ENCODE data around the gene DCHS1. TPM values are rescaled to one million over a fixed set of nuclear protein-coding genes. Genes with fewer than 3 reads are reported as not detected.
A peak's percentile ranks its signal among the peaks of the same experiment; 100 is the strongest.

Gene DCHS1
- total RNA-seq, 4 donors from 2014 or later = 22.2 to 59.8 (median 37.8) TPM

DNA sequence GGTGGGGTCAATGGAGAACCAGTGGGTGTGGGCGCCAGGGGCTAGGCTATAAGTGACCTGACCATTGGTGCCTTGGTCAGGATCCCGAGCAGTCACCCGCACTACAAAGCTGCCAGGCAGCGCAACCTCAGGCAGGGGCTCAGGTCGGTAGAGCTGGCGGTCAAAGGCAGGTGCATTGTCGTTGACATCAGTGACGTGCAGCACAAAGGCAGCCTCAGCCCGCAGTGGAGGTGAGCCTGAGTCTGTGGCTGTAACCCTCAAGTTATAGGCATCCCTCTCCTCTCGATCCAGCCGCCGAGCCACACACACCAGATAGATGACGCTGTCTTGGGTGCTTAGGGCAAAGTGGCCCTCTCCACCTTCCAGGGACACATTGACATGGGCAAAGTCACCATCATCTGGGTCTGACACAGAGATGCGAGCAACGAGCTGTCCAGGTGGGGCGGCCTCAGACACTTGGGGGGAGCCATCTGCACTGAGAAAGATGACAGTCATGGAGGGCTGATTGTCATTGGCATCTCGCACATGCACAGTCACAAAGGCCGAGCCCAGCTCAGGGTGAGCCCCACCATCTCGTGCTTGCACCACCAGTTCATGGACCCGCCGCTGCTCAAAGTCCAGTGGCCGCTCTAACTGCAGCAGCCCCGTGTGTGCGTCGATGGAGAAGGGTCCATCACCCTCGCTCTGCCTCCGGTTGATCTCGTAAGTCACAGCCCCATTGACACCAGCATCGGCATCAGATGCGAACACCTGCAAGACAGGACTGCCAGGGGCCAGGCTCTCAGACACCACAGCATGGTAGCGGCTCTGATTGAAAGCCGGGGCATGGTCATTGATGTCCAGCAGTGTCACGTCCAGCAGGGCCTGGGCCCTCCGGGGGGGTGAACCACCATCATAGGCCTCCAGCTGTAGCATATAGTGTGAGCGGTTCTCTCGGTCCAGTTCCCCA, 15.3 kb downstream of the DCHS1 start:
- H3K4me3 ChIP-seq = no peak overlapping the region
- no peak for ATAC-seq
- peaks cover 0 to 27% of the 10 kb centered on the region in 2 donors for H3K36me3 ChIP-seq
- WGBS, 2 donors (ENCODE audit: low coverage in 1 of 2) = 89 to 97% methylated on average over 5 to 6 of the region's 36 CpGs
- TF ChIP-seq EP300 (IDR thresholded peaks at IDR 0.05) (no peak), CTCF (IDR thresholded peaks at IDR 0.05) (no peak), POLR2A (IDR thresholded peaks at IDR 0.05) (no peak), POLR2AphosphoS5 (IDR thresholded peaks at IDR 0.05) (no peak)
- no peaks in the 10 kb centered on the region for H3K27me3 ChIP-seq
- H3K27ac ChIP-seq = no peak overlapping the region
- no peaks in the 10 kb centered on the region for H3K9me3 ChIP-seq
- H3K4me1 ChIP-seq = peaks cover 7 to 62% (median 33%) of the 10 kb centered on the region in 3 donors

- Histone ChIP-seq H3K36me3 (peaks cover 0 to 26% of the 10 kb centered on the region in 2 donors), H3K9me3 (no peaks in the 10 kb centered on the region), H3K4me3 (no peak overlapping the region), H3K4me1 (peaks cover 7 to 73% (median 41%) of the 10 kb centered on the region in 3 donors), H3K27ac (peak overlapping the region in 3 of 4 donors; percentile 25 to 74 (median 68)), H3K27me3 (no peaks in the 10 kb centered on the region)
- ATAC-seq = no peak
- TF ChIP-seq POLR2A (IDR thresholded peaks at IDR 0.05) (no peak), EP300 (IDR thresholded peaks at IDR 0.05) (no peak), CTCF (IDR thresholded peaks at IDR 0.05) (no peak), POLR2AphosphoS5 (IDR thresholded peaks at IDR 0.05) (no peak)
- WGBS, 2 donors (ENCODE audit: low coverage in 1 of 2) = 48 to 58% methylated on average over 3 to 4 of the region's 4 CpGs
These were observed 17.2 kb downstream of the DCHS1 start for GRCh38 chr11:6638429-6638828.

DNA sequence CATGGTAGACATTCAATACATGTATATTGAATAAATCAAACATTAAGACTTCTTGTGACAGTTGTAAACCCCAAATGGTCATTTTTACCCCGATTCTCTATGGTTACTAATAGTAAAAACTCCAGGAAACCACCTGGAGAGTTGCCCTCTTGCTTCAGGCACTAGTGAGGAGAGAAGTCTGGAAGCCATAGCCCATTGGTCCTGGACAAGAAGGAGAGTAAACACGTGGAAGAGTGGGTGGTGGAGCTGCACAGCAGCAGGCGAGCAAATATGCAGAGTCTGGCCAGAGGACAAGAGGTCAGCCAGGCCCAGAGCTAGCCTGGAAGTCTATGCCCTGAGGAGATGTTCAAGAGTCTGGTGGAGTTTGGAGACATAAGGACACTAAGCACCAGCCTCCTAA, 17.7 kb downstream of the DCHS1 start:
- H3K36me3 ChIP-seq = peaks cover 0 to 32% of the 10 kb centered on the region in 2 donors
- H3K4me3 ChIP-seq = no peak overlapping the region
- ATAC-seq = peak; percentile 74
- 6 to 20% methylated on average over 1 to 3 of the region's 3 CpGs for WGBS, 2 donors (ENCODE audit: low coverage in 1 of 2)
- peak overlapping the region; percentile 25 to 74 (median 47) for H3K27ac ChIP-seq
- peaks cover 7 to 78% (median 41%) of the 10 kb centered on the region in 3 donors for H3K4me1 ChIP-seq
- H3K27me3 ChIP-seq = no peaks in the 10 kb centered on the region
- TF ChIP-seq POLR2AphosphoS5 (IDR thresholded peaks at IDR 0.05) (peak; percentile 55), CTCF (IDR thresholded peaks at IDR 0.05) (no peak), POLR2A (IDR thresholded peaks at IDR 0.05) (no peak)
- H3K9me3 ChIP-seq = no peaks in the 10 kb centered on the region

- Histone ChIP-seq H3K27ac (peak overlapping the region in 3 of 4 donors; percentile 50 to 74 (median 68)), H3K4me1 (peaks cover 7 to 72% (median 41%) of the 10 kb centered on the region in 3 donors), H3K27me3 (no peaks in the 10 kb centered on the region), H3K36me3 (peaks cover 0 to 45% of the 10 kb centered on the region in 2 donors), H3K9me3 (no peaks in the 10 kb centered on the region), H3K4me3 (no peak overlapping the region)
- no peak for ATAC-seq
- TF ChIP-seq EP300 (IDR thresholded peaks at IDR 0.05) (no peak), POLR2AphosphoS5 (IDR thresholded peaks at IDR 0.05) (no peak), CTCF (IDR thresholded peaks at IDR 0.05) (no peak), POLR2A (IDR thresholded peaks at IDR 0.05) (no peak)
- 78 to 96% methylated on average over 3 of the region's 3 CpGs for WGBS, 2 donors (ENCODE audit: low coverage in 1 of 2)
These were observed 19.1 kb downstream of the DCHS1 start for GRCh38 chr11:6636480-6636879.
